GM04504 (cell line): ENCODE data around the gene NEUROG3.
"Not testable (repeated sequence)": the region's sequence is repeated elsewhere in the genome, so short reads cannot be mapped to it uniquely, and the experiment has no call there.

Source experiments
- DNase-seq: peaks from one replicate; pipeline ENCODE4 v3.0.0-alpha.2; 2012; ENCODE audit warnings: low read depth

NEUROG3 gene

GRCh38 chr10:69571618-69572158 is 1.5 kb downstream of the NEUROG3 start:
- no peak for DNase-seq

- DNase-seq: no peak
These were observed 3.0 kb downstream of the NEUROG3 start for GRCh38 chr10:69570050-69570816.

- no peak for DNase-seq
These were observed 3.8 kb downstream of the NEUROG3 start for GRCh38 chr10:69569396-69569934.

- no peak for DNase-seq
These were observed 4.5 kb downstream of the NEUROG3 start for GRCh38 chr10:69568472-69569395.

- peak; percentile 32 for DNase-seq
These were observed 5.3 kb downstream of the NEUROG3 start for GRCh38 chr10:69567920-69568319.

GRCh38 chr10:69562731-69563254 is 10.4 kb downstream of the NEUROG3 start:
- no peak for DNase-seq

- no peak for DNase-seq
These were observed 13.7 kb downstream of the NEUROG3 start for GRCh38 chr10:69559525-69559924.

- DNase-seq: no peak
These were observed 14.7 kb downstream of the NEUROG3 start for GRCh38 chr10:69558559-69558958.

GRCh38 chr10:69554611-69555010 is 18.6 kb downstream of the NEUROG3 start:
- no peak for DNase-seq

GRCh38 chr10:69553328-69553727 is 19.9 kb downstream of the NEUROG3 start:
- no peak for DNase-seq

GRCh38 chr10:69552268-69552667 is 21.0 kb downstream of the NEUROG3 start:
- DNase-seq: no peak

- DNase-seq: no peak
These were observed 23.3 kb downstream of the NEUROG3 start for GRCh38 chr10:69549959-69550358.

GRCh38 chr10:69541463-69541862 is 31.8 kb downstream of the NEUROG3 start:
- DNase-seq: no peak

GRCh38 chr10:69538461-69538860 is 34.8 kb downstream of the NEUROG3 start:
- DNase-seq: no peak

- DNase-seq: no peak
These were observed 35.8 kb downstream of the NEUROG3 start for GRCh38 chr10:69537449-69537848.

- DNase-seq: not testable (repeated sequence)
These were observed 36.7 kb downstream of the NEUROG3 start for GRCh38 chr10:69536521-69536920.

GRCh38 chr10:69533658-69534057 is 39.6 kb downstream of the NEUROG3 start:
- DNase-seq: no peak

GRCh38 chr10:69527961-69528360 is 45.3 kb downstream of the NEUROG3 start:
- no peak for DNase-seq
